K562 (cell line): Measurements from ENCODE around the gene UMODL1. TPM values are rescaled to one million over a fixed set of nuclear protein-coding genes. Genes with fewer than 3 reads are reported as not detected.
A peak's percentile ranks its signal among the peaks of the same experiment; 100 is the strongest.

Experiments
- ATAC-seq: fragments of 200-7000 bp; cut with Tn5 transposase; 3 replicates; pipeline ENCODE4 v1.9.1; 2020; ENCODE audit warnings: moderate library complexity
- BruUV-seq: library from RNA; stranded (reverse); fragments of 400-500 nt; replicated peaks from 2 replicates; lab custom pipeline; 2021; lab: Mats Ljungman, UMichigan
- CTCF ChIA-PET: fragments of 300-600 bp; formaldehyde crosslinking; extraction: SDS; loops from one replicate; lab custom pipeline; 2021; ENCODE audit warnings: low intra/inter-chr PET ratio; lab: Yijun Ruan, JAX
- POLR2A ChIA-PET: fragments of 300-600, 350-650 bp; sonication (Branson Sonifier 250); formaldehyde crosslinking; extraction: SDS; loops from one replicate; lab custom pipeline; 2021; ENCODE audit warnings: antibody characterized with exemption, inconsistent platforms; lab: Yijun Ruan, JAX
- DNase-seq, 4 experiments: peaks; one replicate each; pipeline versions ENCODE4 v3.0.0 to v3.0.0-alpha.2; 2011 to 2018; ENCODE audit warnings: low spot score in 3 of 4, mixed read lengths in 3 of 4; ENCODE audit errors: extremely low read depth in 1 of 4
- FAIRE-seq: peaks from 2 replicates; lab custom pipeline; 2011; peaks lifted over from hg19 to GRCh38; lab: Jason Lieb, UNC
- H2AFZ ChIP-seq: 2 replicates; pipeline ENCODE4 v1.6.0; 2011; ENCODE audit warnings: low read depth, low read length, control low read depth, inconsistent platforms
- H3K27ac ChIP-seq: fragments of 200-600 bp; 3 replicates; pipeline ENCODE4 v1.8.0; 2011; ENCODE audit warnings: low read depth, mild to moderate bottlenecking, control low read depth, inconsistent platforms, low read length, moderate library complexity, mixed read lengths; ENCODE audit errors: extremely low read depth
- H3K27me3 ChIP-seq, 2 experiments: fragments of 300-600 bp in 1 of 2; 2 replicates in 1 of 2; 3 replicates in 1 of 2; pipeline versions ENCODE4 v1.6.0 to v1.8.0; 2011; ENCODE audit warnings: inconsistent platforms in 2 of 2, low read length in 2 of 2, mild to moderate bottlenecking in 1 of 2, mixed read lengths in 1 of 2, moderate library complexity in 1 of 2; ENCODE audit not compliant: control insufficient read depth in 2 of 2, insufficient read depth in 2 of 2
- H3K36me3 ChIP-seq: fragments of 300-600 bp; 3 replicates; pipeline ENCODE4 v1.8.0; 2011; ENCODE audit warnings: mild to moderate bottlenecking, low read length, inconsistent platforms; ENCODE audit not compliant: control insufficient read depth, insufficient read depth
- H3K4me1 ChIP-seq, 2 experiments: fragments of 200-600 bp in 1 of 2; replicated peaks in 1 of 2; 2 replicates in 1 of 2; 3 replicates in 1 of 2; pipeline versions ENCODE4 v1.5.1 to v1.8.0; 2011; ENCODE audit warnings: inconsistent platforms in 2 of 2, low read length in 2 of 2, mild to moderate bottlenecking in 1 of 2, mixed read lengths in 1 of 2, moderate library complexity in 1 of 2; ENCODE audit not compliant: control insufficient read depth in 2 of 2, insufficient read depth in 2 of 2
- H3K4me2 ChIP-seq: 2 replicates; pipeline ENCODE4 v1.6.1; 2011; ENCODE audit warnings: low read length, control low read depth, inconsistent platforms, mixed read lengths; ENCODE audit not compliant: insufficient read depth
- H3K4me3 ChIP-seq: fragments of 200-600 bp; sonication (generic), shearing (Covaris generic); 2 replicates; pipeline ENCODE4 v1.5.1; 2016; ENCODE audit warnings: control low read depth, inconsistent platforms
- H3K79me2 ChIP-seq: fragments of 200-600 bp; 3 replicates; pipeline ENCODE4 v1.8.0; 2011; ENCODE audit warnings: low read length, inconsistent platforms; ENCODE audit not compliant: control insufficient read depth, insufficient read depth
- H3K9ac ChIP-seq, 2 experiments: 2 replicates each; pipeline versions ENCODE4 v1.6.0 to v1.6.1; 2011; ENCODE audit warnings: low read depth in 2 of 2, low read length in 2 of 2, control low read depth in 1 of 2, inconsistent platforms in 1 of 2, mild to moderate bottlenecking in 1 of 2, mixed read lengths in 1 of 2; ENCODE audit not compliant: insufficient read depth in 1 of 2
- H3K9me1 ChIP-seq: one replicate; pipeline ENCODE4 v1.6.0; 2011; ENCODE audit warnings: inconsistent platforms, mild to moderate bottlenecking, low read length, moderate library complexity; ENCODE audit not compliant: control insufficient read depth, insufficient read depth
- H3K9me3 ChIP-seq: replicated peaks from 2 replicates; pipeline ENCODE4 v1.5.1; 2011; ENCODE audit warnings: low read depth, low read length, inconsistent platforms; ENCODE audit not compliant: control insufficient read depth, insufficient read depth
- H4K20me1 ChIP-seq: replicated peaks from 2 replicates; pipeline ENCODE4 v1.6.1; 2011; ENCODE audit warnings: low read length, inconsistent platforms, mixed read lengths; ENCODE audit not compliant: control insufficient read depth, insufficient read depth
- NFE2L1 ChIP-seq: fragments of 450-650 bp; IDR thresholded peaks from 2 replicates; pipeline ENCODE4 v1.6.1; 2016; ENCODE audit warnings: missing genetic modification characterization, low read depth, mild to moderate bottlenecking, missing compliant biosample characterization, moderate library complexity, borderline replicate concordance
- NRF1 ChIP-seq, 2 experiments: fragments of 450-650 bp; IDR thresholded peaks in 1 of 2; conservative IDR thresholded peaks in 1 of 2; 2 replicates each; pipeline ENCODE4 v1.6.1; 2014; ENCODE audit warnings: mild to moderate bottlenecking in 2 of 2
- RFX7 ChIP-seq: fragments of 250-450 bp; sonication (Bioruptor Pico); IDR thresholded peaks from 2 replicates; pipeline ENCODE4 v1.5.1; 2021; ENCODE audit warnings: mild to moderate bottlenecking
- SPI1 ChIP-seq: IDR thresholded peaks from 2 replicates; pipeline ENCODE4 v1.6.1; 2011; ENCODE audit warnings: low read depth, low read length, control low read depth, borderline replicate concordance
- TEAD2 ChIP-seq: fragments of 450-650 bp; IDR thresholded peaks from 2 replicates; pipeline ENCODE4 v1.6.1; 2016; ENCODE audit warnings: missing genetic modification characterization, control low read depth, missing compliant biosample characterization
- ZFX ChIP-seq: sonication (generic); formaldehyde crosslinking; IDR thresholded peaks from 2 replicates; pipeline ENCODE4 v1.8.0; 2022; ENCODE audit warnings: mild to moderate bottlenecking, missing genetic modification reagents, moderate library complexity
- ZNF143 ChIP-seq: sonication (generic); formaldehyde crosslinking; IDR thresholded peaks from 2 replicates; pipeline ENCODE4 v1.9.0; 2022; ENCODE audit warnings: mild to moderate bottlenecking, missing genetic modification reagents
- ZNF174 ChIP-seq: fragments of 250-450 bp; sonication (Bioruptor Pico); IDR thresholded peaks from 2 replicates; pipeline ENCODE4 v1.4.0; 2020; ENCODE audit warnings: mild to moderate bottlenecking
- ZNF830 ChIP-seq: fragments of 250-450 bp; sonication (Bioruptor Pico); IDR thresholded peaks from 2 replicates; pipeline ENCODE4 v1.5.0; 2021; ENCODE audit warnings: mild to moderate bottlenecking
- WGBS: fragments of 100-300 bp; shearing (Covaris generic); methylation state at CpG from one replicate; pipeline ENCODE4 v1.1.6; 2016; ENCODE audit warnings: low coverage, mixed read lengths; ENCODE audit not compliant: insufficient coverage; ENCODE audit errors: missing lambda C conversion rate; 5-methylcytosine and 5-hydroxymethylcytosine counted together
- in situ Hi-C: fragments of 300-500 bp; cut with MboI; formaldehyde crosslinking; loops from 4 replicates; pipeline ENCODE4 v1.15.0; 2018; ENCODE audit warnings: inconsistent platforms, mixed read lengths
- intact Hi-C: fragments of 100-400 bp; cut with micrococcal nuclease; formaldehyde crosslinking; loops from 2 replicates; pipeline ENCODE4 v1.14.2; 2022
- polyA plus RNA-seq, 8 experiments: library from polyadenylated mRNA; depleted of rRNA in 4 of 8; stranded (reverse) in 5 of 8; unstranded in 3 of 8; fragments of >200 nt; fragmentation: Nextera tagmentation in 2 of 8; fragmentation: Illumina TruSeq in 1 of 8; extraction: Ambion mirVana in 2 of 8; extraction: Trizol in 1 of 8; gene quantifications; 2 replicates each; pipeline versions ENCODE4 v1.2.1 to v1.2.3, GENCODE V29; 2011 to 2014; ENCODE audit warnings: inconsistent platforms in 1 of 8, missing spikeins in 1 of 8
- total RNA-seq, 7 experiments: library from RNA; depleted of rRNA in 6 of 7; stranded (reverse); fragments of >200 nt in 6 of 7; fragmentation: Illumina TruSeq in 2 of 7; extraction: Trizol in 2 of 7; gene quantifications; 2 replicates each; pipeline versions ENCODE4 v1.2.1 to v1.2.3, GENCODE V29; 2011 to 2021; ENCODE audit warnings: low replicate concordance in 1 of 7
- TF ChIP-seq, protein P1 (sequence below): fragments of 450-650 bp; IDR thresholded peaks from 2 replicates; pipeline ENCODE4 v1.6.1; 2016; ENCODE audit warnings: antibody characterized with exemption
- TF ChIP-seq, protein P2 (sequence below): sonication (generic); formaldehyde crosslinking; IDR thresholded peaks from 2 replicates; pipeline ENCODE4 v1.9.0; 2022; ENCODE audit warnings: mild to moderate bottlenecking, missing genetic modification reagents
- TF ChIP-seq, protein P3 (sequence below): sonication (generic); formaldehyde crosslinking; IDR thresholded peaks from 2 replicates; pipeline ENCODE4 v1.8.1; 2022; ENCODE audit warnings: missing genetic modification reagents
- TF ChIP-seq, protein P4 (sequence below): fragments of 450-650 bp; IDR thresholded peaks from 2 replicates; pipeline ENCODE4 v1.6.1; 2018; ENCODE audit not compliant: partially characterized antibody
- TF ChIP-seq, protein P5 (sequence below): sonication (generic); formaldehyde crosslinking; IDR thresholded peaks from 2 replicates; pipeline ENCODE4 v1.8.0; 2022; ENCODE audit warnings: mild to moderate bottlenecking, missing genetic modification reagents

Gene UMODL1
- total and polyA plus RNA-seq, 9 of the 15 experiments (the other 6 are each of a cell fraction or from before 2014, with no cell fraction given): not detected

DNA sequence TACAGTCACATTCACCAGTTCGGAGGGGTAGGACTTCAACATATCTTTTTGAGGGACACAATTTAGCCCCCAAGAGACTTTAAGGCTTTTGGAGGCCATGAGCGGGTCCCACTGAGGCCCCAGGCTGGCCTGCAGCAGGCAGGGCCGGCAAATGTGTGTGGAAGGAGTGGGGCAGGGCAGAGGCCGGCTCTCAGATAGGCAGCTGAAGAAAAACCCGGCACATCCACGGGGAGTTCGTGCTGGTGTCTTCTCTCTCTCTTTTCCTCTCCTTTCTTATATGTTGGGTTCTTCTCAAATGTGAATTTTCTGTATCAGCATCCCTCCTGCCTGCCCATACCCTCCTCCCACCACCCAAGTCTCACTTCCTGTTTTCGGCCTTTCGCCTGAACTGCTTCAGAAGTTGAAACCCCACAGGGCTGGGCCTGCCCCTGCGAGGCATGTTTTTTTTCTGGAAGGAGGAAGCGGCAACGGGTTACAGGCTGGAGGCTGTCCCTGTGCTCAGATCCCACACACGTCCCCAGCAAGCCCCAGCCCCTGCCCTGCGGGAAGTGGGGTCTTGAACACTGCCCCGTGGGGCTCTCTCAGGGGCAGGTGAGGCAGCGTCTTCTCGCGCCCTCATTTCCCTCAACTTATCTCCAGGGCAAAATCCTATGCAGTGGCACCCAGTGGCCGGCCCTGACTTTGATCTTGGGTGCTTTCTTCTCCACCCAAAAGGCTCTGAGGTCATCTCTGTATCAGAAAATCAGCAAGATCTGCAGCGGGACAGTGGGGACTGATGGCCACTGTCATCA lies 9.7 kb upstream of the UMODL1 start:
- Histone ChIP-seq H3K9ac (no peak overlapping the region), H4K20me1 (peaks cover 12% of the 10 kb centered on the region; the same call in 1 of the 2 replicates), H3K9me3 (no peaks in the 10 kb centered on the region), H3K36me3 (no peaks in the 10 kb centered on the region), H3K79me2 (no peaks in the 10 kb centered on the region), H3K27ac (no peak overlapping the region), H3K4me1 (peaks cover 0 to 12% of the 10 kb centered on the region in 2 experiments; a peak in 1 of 5 replicates), H3K4me2 (no peak overlapping the region), H2AFZ (no peak overlapping the region), H3K9me1 (no peaks in the 10 kb centered on the region), H3K4me3 (no peak overlapping the region), H3K27me3 (peaks cover 84 to 99% of the 10 kb centered on the region in 2 experiments)
- WGBS: 10% methylated on average over 20 of the region's 20 CpGs
- BruUV-seq: no TSS peak
- in situ Hi-C loops: no loop called here
- FAIRE-seq: no peak
- intact Hi-C loops: no loop called here
- CTCF ChIA-PET: interaction anchor here (0.7 kb wide), 1 partner anchor 10 kb away, joined by 3 read pairs; the partner anchor contains the start of gene UMODL1
- no peak for DNase-seq
- POLR2A ChIA-PET: interaction anchor here (0.7 kb wide), 1 partner anchor 148 kb away, joined by 3 read pairs; no protein-coding TSS in a partner anchor
- ATAC-seq: peak; percentile 43
- TF ChIP-seq, protein P1, sequence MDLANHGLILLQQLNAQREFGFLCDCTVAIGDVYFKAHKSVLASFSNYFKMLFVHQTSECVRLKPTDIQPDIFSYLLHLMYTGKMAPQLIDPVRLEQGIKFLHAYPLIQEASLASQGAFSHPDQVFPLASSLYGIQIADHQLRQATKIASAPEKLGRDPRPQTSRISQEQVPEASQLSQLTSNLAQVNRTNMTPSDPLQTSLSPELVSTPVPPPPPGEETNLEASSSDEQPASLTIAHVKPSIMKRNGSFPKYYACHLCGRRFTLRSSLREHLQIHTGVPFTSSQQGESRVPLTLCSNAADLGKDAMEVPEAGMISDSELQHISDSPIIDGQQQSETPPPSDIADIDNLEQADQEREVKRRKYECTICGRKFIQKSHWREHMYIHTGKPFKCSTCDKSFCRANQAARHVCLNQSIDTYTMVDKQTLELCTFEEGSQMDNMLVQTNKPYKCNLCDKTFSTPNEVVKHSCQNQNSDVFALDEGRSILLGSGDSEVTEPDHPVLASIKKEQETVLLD: no peak
- TF ChIP-seq TEAD2 (tag) (no peak), ZFX (CRISPR knock-in tag) (0 out of 2 replicates have a peak, but pooled peaks have one; percentile 23), NFE2L1 (no peak), RFX7 (no peak), ZNF174 (CRISPR knock-in tag) (no peak), SPI1 (peak; percentile 97), NRF1 (conservative IDR thresholded peaks at IDR 0.05 in 1 of 2, IDR thresholded peaks at IDR 0.05 in 1 of 2) (0 out of 4 replicates have a peak, but pooled peaks of 1 of the 2 experiments have one; percentile 12), ZNF830 (CRISPR knock-in tag) (no peak), ZNF143 (CRISPR knock-in tag) (no peak)
- TF ChIP-seq, protein P2, sequence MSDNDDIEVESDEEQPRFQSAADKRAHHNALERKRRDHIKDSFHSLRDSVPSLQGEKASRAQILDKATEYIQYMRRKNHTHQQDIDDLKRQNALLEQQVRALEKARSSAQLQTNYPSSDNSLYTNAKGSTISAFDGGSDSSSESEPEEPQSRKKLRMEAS (CRISPR knock-in tag): no peak
- TF ChIP-seq, protein P3, sequence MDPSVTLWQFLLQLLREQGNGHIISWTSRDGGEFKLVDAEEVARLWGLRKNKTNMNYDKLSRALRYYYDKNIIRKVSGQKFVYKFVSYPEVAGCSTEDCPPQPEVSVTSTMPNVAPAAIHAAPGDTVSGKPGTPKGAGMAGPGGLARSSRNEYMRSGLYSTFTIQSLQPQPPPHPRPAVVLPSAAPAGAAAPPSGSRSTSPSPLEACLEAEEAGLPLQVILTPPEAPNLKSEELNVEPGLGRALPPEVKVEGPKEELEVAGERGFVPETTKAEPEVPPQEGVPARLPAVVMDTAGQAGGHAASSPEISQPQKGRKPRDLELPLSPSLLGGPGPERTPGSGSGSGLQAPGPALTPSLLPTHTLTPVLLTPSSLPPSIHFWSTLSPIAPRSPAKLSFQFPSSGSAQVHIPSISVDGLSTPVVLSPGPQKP: no peak
- TF ChIP-seq, protein P4, sequence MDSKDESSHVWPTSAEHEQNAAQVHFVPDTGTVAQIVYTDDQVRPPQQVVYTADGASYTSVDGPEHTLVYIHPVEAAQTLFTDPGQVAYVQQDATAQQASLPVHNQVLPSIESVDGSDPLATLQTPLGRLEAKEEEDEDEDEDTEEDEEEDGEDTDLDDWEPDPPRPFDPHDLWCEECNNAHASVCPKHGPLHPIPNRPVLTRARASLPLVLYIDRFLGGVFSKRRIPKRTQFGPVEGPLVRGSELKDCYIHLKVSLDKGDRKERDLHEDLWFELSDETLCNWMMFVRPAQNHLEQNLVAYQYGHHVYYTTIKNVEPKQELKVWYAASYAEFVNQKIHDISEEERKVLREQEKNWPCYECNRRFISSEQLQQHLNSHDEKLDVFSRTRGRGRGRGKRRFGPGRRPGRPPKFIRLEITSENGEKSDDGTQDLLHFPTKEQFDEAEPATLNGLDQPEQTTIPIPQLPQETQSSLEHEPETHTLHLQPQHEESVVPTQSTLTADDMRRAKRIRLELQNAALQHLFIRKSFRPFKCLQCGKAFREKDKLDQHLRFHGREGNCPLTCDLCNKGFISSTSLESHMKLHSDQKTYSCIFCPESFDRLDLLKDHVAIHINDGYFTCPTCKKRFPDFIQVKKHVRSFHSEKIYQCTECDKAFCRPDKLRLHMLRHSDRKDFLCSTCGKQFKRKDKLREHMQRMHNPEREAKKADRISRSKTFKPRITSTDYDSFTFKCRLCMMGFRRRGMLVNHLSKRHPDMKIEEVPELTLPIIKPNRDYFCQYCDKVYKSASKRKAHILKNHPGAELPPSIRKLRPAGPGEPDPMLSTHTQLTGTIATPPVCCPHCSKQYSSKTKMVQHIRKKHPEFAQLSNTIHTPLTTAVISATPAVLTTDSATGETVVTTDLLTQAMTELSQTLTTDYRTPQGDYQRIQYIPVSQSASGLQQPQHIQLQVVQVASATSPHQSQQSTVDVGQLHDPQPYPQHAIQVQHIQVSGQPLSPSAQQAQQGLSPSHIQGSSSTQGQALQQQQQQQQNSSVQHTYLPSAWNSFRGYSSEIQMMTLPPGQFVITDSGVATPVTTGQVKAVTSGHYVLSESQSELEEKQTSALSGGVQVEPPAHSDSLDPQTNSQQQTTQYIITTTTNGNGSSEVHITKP: no peak
- TF ChIP-seq, protein P5, sequence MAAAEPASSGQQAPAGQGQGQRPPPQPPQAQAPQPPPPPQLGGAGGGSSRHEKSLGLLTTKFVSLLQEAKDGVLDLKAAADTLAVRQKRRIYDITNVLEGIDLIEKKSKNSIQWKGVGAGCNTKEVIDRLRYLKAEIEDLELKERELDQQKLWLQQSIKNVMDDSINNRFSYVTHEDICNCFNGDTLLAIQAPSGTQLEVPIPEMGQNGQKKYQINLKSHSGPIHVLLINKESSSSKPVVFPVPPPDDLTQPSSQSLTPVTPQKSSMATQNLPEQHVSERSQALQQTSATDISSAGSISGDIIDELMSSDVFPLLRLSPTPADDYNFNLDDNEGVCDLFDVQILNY: no peak
